Tibial nerve (tissue), 4 donors: ENCODE results near the gene GPC5. TPM values are rescaled to one million over a fixed set of nuclear protein-coding genes. Genes with fewer than 3 reads are reported as not detected.

Experiments
- DNase-seq, 2 donors: peaks; one replicate each; pipeline ENCODE4 v3.0.0-alpha.2; 2019; ENCODE audit warnings: low spot score in 2 of 2
- H3K27ac ChIP-seq, 4 donors: fragments of 200-600 bp; sonication (generic) in 3 of 4; one replicate each; pipeline ENCODE4 v1.5.1; 2017 to 2019; ENCODE audit warnings: mild to moderate bottlenecking in 1 of 4
- H3K27me3 ChIP-seq, 2 donors: fragments of 200-600 bp; sonication (generic) in 1 of 2; one replicate each; pipeline versions ENCODE4 v1.5.1 to v1.6.0; 2017 to 2019
- H3K36me3 ChIP-seq, 3 donors: fragments of 200-600 bp; sonication (generic); one replicate each; pipeline ENCODE4 v1.5.1; 2018 to 2019
- H3K4me1 ChIP-seq, 4 donors: fragments of 200-600 bp; sonication (generic) in 3 of 4; one replicate each; pipeline ENCODE4 v1.5.1; 2017 to 2019
- H3K4me3 ChIP-seq, 4 donors: fragments of 200-600 bp; sonication (generic) in 3 of 4; one replicate each; pipeline ENCODE4 v1.5.1; 2017 to 2019; ENCODE audit warnings: mild to moderate bottlenecking in 1 of 4, moderate library complexity in 1 of 4
- H3K9me3 ChIP-seq, 4 donors: fragments of 200-600 bp; sonication (generic) in 3 of 4; one replicate each; pipeline ENCODE4 v1.5.1; 2017 to 2019
- CTCF ChIP-seq, 5 experiments: fragments of 200-600 bp in 3 of 5; fragments of 450-650 bp in 2 of 5; sonication (generic) in 3 of 5; IDR thresholded peaks; one replicate each; pipeline ENCODE4 v1.5.1; 2016 to 2019; ENCODE audit warnings: antibody characterized with exemption in 5 of 5, mild to moderate bottlenecking in 3 of 5, moderate library complexity in 2 of 5
- EP300 ChIP-seq, 2 donors: sonication (generic); formaldehyde crosslinking; IDR thresholded peaks; one replicate each; pipeline ENCODE4 v1.6.1; 2017; ENCODE audit warnings: antibody characterized with exemption in 2 of 2, mild to moderate bottlenecking in 1 of 2
- POLR2A ChIP-seq, 2 donors: fragments of 450-650 bp; IDR thresholded peaks; one replicate each; pipeline ENCODE4 v1.6.1; 2017; ENCODE audit warnings: antibody characterized with exemption in 2 of 2, mild to moderate bottlenecking in 2 of 2, moderate library complexity in 2 of 2
- WGBS, 2 donors: methylation state at CpG; one replicate each; pipeline ENCODE4 v1.1.5; 2018; 5-methylcytosine and 5-hydroxymethylcytosine counted together
- total RNA-seq, 4 donors: library from RNA; depleted of rRNA; stranded (reverse); fragments of >200 nt; gene quantifications; one replicate each; pipeline ENCODE4 v1.1.0, GENCODE V29; 2016

The GPC5 gene
- total RNA-seq, 4 donors from 2014 or later: 3.7 to 5.7 (median 4.2) TPM; not detected in 1

- no peak for TF ChIP-seq POLR2A (IDR thresholded peaks at IDR 0.05)
- no peak for TF ChIP-seq EP300 (IDR thresholded peaks at IDR 0.05)
- TF ChIP-seq CTCF (IDR thresholded peaks at IDR 0.05): no peak
- no peak for DNase-seq
- H3K36me3 ChIP-seq: no peaks in the 10 kb centered on the region
- H3K4me3 ChIP-seq: no peak overlapping the region
- no peak overlapping the region for H3K27ac ChIP-seq
- H3K9me3 ChIP-seq: no peaks in the 10 kb centered on the region
- WGBS, 2 donors: 79 to 85% methylated on average over 6 of the region's 6 CpGs
- H3K27me3 ChIP-seq: no peaks in the 10 kb centered on the region
- no peaks in the 10 kb centered on the region for H3K4me1 ChIP-seq
Observed at GRCh38 chr13:91922969-91923592, 524.7 kb downstream of the GPC5 start.

GRCh38 chr13:91930687-91931086 lies 532.3 kb downstream of the GPC5 start:
- H3K4me1 ChIP-seq: no peaks in the 10 kb centered on the region
- no peaks in the 10 kb centered on the region for H3K36me3 ChIP-seq
- H3K27me3 ChIP-seq: no peaks in the 10 kb centered on the region
- no peaks in the 10 kb centered on the region for H3K9me3 ChIP-seq
- no peak overlapping the region for H3K4me3 ChIP-seq
- TF ChIP-seq CTCF (IDR thresholded peaks at IDR 0.05) (no peak), EP300 (IDR thresholded peaks at IDR 0.05) (no peak), POLR2A (IDR thresholded peaks at IDR 0.05) (no peak)
- no peak for DNase-seq
- WGBS, 2 donors: 83 to 86% methylated on average over 1 of the region's 1 CpG
- H3K27ac ChIP-seq: no peak overlapping the region

- no peaks in the 10 kb centered on the region for H3K27me3 ChIP-seq
- H3K36me3 ChIP-seq: no peaks in the 10 kb centered on the region
- no peak overlapping the region for H3K27ac ChIP-seq
- H3K9me3 ChIP-seq: no peaks in the 10 kb centered on the region
- WGBS, 2 donors: 22 to 44% methylated on average over 4 of the region's 4 CpGs
- TF ChIP-seq EP300 (IDR thresholded peaks at IDR 0.05): no peak
- no peak for TF ChIP-seq CTCF (IDR thresholded peaks at IDR 0.05)
- TF ChIP-seq POLR2A (IDR thresholded peaks at IDR 0.05): no peak
- no peaks in the 10 kb centered on the region for H3K4me1 ChIP-seq
- no peak for DNase-seq
- H3K4me3 ChIP-seq: no peak overlapping the region
Observed at GRCh38 chr13:91934354-91934753, 535.9 kb downstream of the GPC5 start.

GRCh38 chr13:91946498-91947070 lies 548.2 kb downstream of the GPC5 start:
- no peak overlapping the region for H3K4me3 ChIP-seq
- H3K27ac ChIP-seq: no peak overlapping the region
- TF ChIP-seq POLR2A (IDR thresholded peaks at IDR 0.05) (no peak), CTCF (IDR thresholded peaks at IDR 0.05) (peak in 1 of 5 experiments; percentile 20)
- 21 to 31% methylated on average over 7 of the region's 7 CpGs for WGBS, 2 donors
- H3K36me3 ChIP-seq: no peaks in the 10 kb centered on the region
- H3K4me1 ChIP-seq: no peaks in the 10 kb centered on the region
- H3K9me3 ChIP-seq: no peaks in the 10 kb centered on the region
- no peak for DNase-seq
- H3K27me3 ChIP-seq: no peaks in the 10 kb centered on the region

GRCh38 chr13:91948736-91949135 lies 550.3 kb downstream of the GPC5 start:
- no peak overlapping the region for H3K27ac ChIP-seq
- no peaks in the 10 kb centered on the region for H3K4me1 ChIP-seq
- no peak overlapping the region for H3K4me3 ChIP-seq
- no peaks in the 10 kb centered on the region for H3K36me3 ChIP-seq
- no peak for DNase-seq
- no peaks in the 10 kb centered on the region for H3K9me3 ChIP-seq
- 84 to 91% methylated on average over 1 of the region's 1 CpG for WGBS, 2 donors
- H3K27me3 ChIP-seq: no peaks in the 10 kb centered on the region
- TF ChIP-seq POLR2A (IDR thresholded peaks at IDR 0.05) (no peak), CTCF (IDR thresholded peaks at IDR 0.05) (no peak), EP300 (IDR thresholded peaks at IDR 0.05) (no peak)
